CD4-positive, alpha-beta T cell (primary cell): ENCODE results near the gene CTNNA3. TPM values are rescaled to one million over a fixed set of nuclear protein-coding genes. Genes with fewer than 3 reads are reported as not detected.

ENCODE experiments used
- ATAC-seq: fragments of 200-7000 bp; cut with Tn5 transposase; one replicate; pipeline ENCODE4 v1.10.0; 2022; ENCODE audit warnings: mild to moderate bottlenecking; ENCODE audit not compliant: poor library complexity
- CTCF ChIA-PET: fragments of 350-600 bp; sonication (Branson Sonifier 250); formaldehyde crosslinking; loops from one replicate; lab custom pipeline; 2021; ENCODE audit warnings: antibody characterized with exemption, inconsistent platforms; lab: Charles Lee
- POLR2A ChIA-PET: fragments of 350-600 bp; sonication (Branson Sonifier 250); formaldehyde crosslinking; loops from one replicate; lab custom pipeline; 2021; ENCODE audit warnings: antibody characterized with exemption, inconsistent platforms; lab: Charles Lee
- DNase-seq, 14 experiments: peaks; one replicate each; pipeline ENCODE4 v3.0.0-alpha.2; 2013 to 2020; ENCODE audit warnings: mixed read lengths in 2 of 14
- H3K27ac ChIP-seq, 2 donors: one replicate each; pipeline versions ENCODE4 v1.5.1 to v1.7.0; 2013; ENCODE audit warnings: low read length in 2 of 2, low read depth in 1 of 2, mild to moderate bottlenecking in 1 of 2
- H3K27me3 ChIP-seq, 2 experiments: 1 replicate in 1 of 2; 2 replicates in 1 of 2; pipeline versions ENCODE4 v1.6.1 to v1.7.0; 2013; ENCODE audit warnings: low read length in 2 of 2, control low read depth in 1 of 2, mild to moderate bottlenecking in 1 of 2, moderate library complexity in 1 of 2; ENCODE audit not compliant: insufficient read depth in 2 of 2, control insufficient read depth in 1 of 2
- H3K36me3 ChIP-seq: one replicate; pipeline ENCODE4 v1.6.1; 2013; ENCODE audit warnings: low read length, control low read depth; ENCODE audit not compliant: insufficient read depth
- H3K4me1 ChIP-seq: one replicate; pipeline ENCODE4 v1.6.1; 2013; ENCODE audit warnings: low read length, control low read depth; ENCODE audit not compliant: insufficient read depth
- H3K4me3 ChIP-seq: one replicate; pipeline ENCODE4 v1.5.1; 2013; ENCODE audit warnings: mild to moderate bottlenecking, low read length, moderate library complexity
- H3K9me3 ChIP-seq, 2 experiments: 1 replicate in 1 of 2; 2 replicates in 1 of 2; pipeline versions ENCODE4 v1.6.1 to v1.7.0; 2013; ENCODE audit warnings: low read length in 2 of 2, mild to moderate bottlenecking in 2 of 2, control low read depth in 1 of 2, moderate library complexity in 1 of 2; ENCODE audit not compliant: control insufficient read depth in 1 of 2, insufficient read depth in 1 of 2
- H3K27ac Mint-ChIP-seq: one replicate; pipeline ENCODE4 v1.8.0; 2020; ENCODE audit warnings: mixed read lengths
- H3K27me3 Mint-ChIP-seq: one replicate; pipeline ENCODE4 v1.8.0; 2021; ENCODE audit warnings: mixed read lengths
- H3K36me3 Mint-ChIP-seq: one replicate; pipeline ENCODE4 v1.8.0; 2021; ENCODE audit warnings: low read depth, mixed read lengths
- H3K4me1 Mint-ChIP-seq: one replicate; pipeline ENCODE4 v1.8.0; 2021; ENCODE audit warnings: low read depth, mixed read lengths
- H3K4me3 Mint-ChIP-seq: one replicate; pipeline ENCODE4 v1.8.0; 2020; ENCODE audit warnings: mild to moderate bottlenecking, mixed read lengths
- H3K9me3 Mint-ChIP-seq: one replicate; pipeline ENCODE4 v1.8.0; 2020; ENCODE audit warnings: mixed read lengths
- intact Hi-C, 2 experiments: fragments of 100-400 bp; cut with DNase I in 1 of 2; cut with micrococcal nuclease in 1 of 2; formaldehyde crosslinking; loops; one replicate each; pipeline versions ENCODE4 v1.15.1 to v1.9.0; 2023 to 2025; cut with DNase I, micrococcal nuclease
- total RNA-seq, 174 experiments: library from RNA in 2 of 174; stranded (reverse) in 2 of 174; gene quantifications; one replicate each; pipeline ENCODE4 v1.2.3 and lab custom pipeline; 2021 to 2026
- TF ChIP-seq, protein P1 (sequence below): fragments of 200-600 bp; IDR thresholded peaks from one replicate; pipeline ENCODE4 v1.8.0; 2022; ENCODE audit warnings: antibody characterized with exemption, mild to moderate bottlenecking

CTNNA3 gene
- total RNA-seq, 2 experiments from 2014 or later = 0.80 TPM; not detected in 1

DNA sequence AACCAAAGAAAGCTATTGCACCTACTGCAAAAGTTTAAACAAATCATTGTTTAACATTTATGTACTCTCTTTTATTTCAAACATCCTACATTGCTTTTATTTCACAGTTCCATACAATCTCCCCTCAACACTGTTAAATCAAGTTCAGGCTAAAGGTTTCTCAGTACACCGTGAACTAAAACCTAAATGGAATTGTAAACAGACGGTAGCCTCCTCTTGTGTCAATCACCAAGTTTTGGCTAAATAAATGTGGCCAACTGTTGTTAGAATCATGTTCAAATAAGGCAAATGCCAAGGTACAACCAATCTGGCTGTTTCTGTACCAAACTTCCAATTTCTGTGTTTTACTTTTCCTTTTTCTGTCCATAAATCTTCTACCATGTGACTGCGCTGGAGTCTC is 1493.9 kb downstream of the CTNNA3 start:
- POLR2A ChIA-PET = no interaction called here
- no peaks in the 10 kb centered on the region for H3K9me3 ChIP-seq
- H3K4me3 ChIP-seq = no peak overlapping the region
- H3K27ac Mint-ChIP-seq = no peak overlapping the region
- H3K36me3 Mint-ChIP-seq = no peaks in the 10 kb centered on the region
- ATAC-seq = no peak
- no peak for DNase-seq
- H3K27ac ChIP-seq = no peak overlapping the region
- H3K27me3 ChIP-seq = no peaks in the 10 kb centered on the region
- TF ChIP-seq, protein P1, sequence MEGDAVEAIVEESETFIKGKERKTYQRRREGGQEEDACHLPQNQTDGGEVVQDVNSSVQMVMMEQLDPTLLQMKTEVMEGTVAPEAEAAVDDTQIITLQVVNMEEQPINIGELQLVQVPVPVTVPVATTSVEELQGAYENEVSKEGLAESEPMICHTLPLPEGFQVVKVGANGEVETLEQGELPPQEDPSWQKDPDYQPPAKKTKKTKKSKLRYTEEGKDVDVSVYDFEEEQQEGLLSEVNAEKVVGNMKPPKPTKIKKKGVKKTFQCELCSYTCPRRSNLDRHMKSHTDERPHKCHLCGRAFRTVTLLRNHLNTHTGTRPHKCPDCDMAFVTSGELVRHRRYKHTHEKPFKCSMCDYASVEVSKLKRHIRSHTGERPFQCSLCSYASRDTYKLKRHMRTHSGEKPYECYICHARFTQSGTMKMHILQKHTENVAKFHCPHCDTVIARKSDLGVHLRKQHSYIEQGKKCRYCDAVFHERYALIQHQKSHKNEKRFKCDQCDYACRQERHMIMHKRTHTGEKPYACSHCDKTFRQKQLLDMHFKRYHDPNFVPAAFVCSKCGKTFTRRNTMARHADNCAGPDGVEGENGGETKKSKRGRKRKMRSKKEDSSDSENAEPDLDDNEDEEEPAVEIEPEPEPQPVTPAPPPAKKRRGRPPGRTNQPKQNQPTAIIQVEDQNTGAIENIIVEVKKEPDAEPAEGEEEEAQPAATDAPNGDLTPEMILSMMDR = no peak
- no peaks in the 10 kb centered on the region for H3K4me1 ChIP-seq
- H3K27me3 Mint-ChIP-seq = no peaks in the 10 kb centered on the region
- CTCF ChIA-PET = no interaction called here
- intact Hi-C loops = no loop called here
- H3K4me3 Mint-ChIP-seq = no peak overlapping the region
- no peaks in the 10 kb centered on the region for H3K36me3 ChIP-seq
- no peaks in the 10 kb centered on the region for H3K9me3 Mint-ChIP-seq
- no peaks in the 10 kb centered on the region for H3K4me1 Mint-ChIP-seq

GRCh38 chr10:66192162-66192831 is 1503.7 kb downstream of the CTNNA3 start:
- Mint-ChIP-seq H3K27me3 (no peaks in the 10 kb centered on the region), H3K4me3 (no peak overlapping the region), H3K27ac (no peak overlapping the region), H3K9me3 (no peaks in the 10 kb centered on the region), H3K36me3 (no peaks in the 10 kb centered on the region), H3K4me1 (no peaks in the 10 kb centered on the region)
- H3K9me3 ChIP-seq = no peaks in the 10 kb centered on the region
- H3K4me1 ChIP-seq = no peaks in the 10 kb centered on the region
- no peak overlapping the region for H3K4me3 ChIP-seq
- ATAC-seq = no peak
- intact Hi-C loops = no loop called here
- ChIA-PET POLR2A (no interaction called here), CTCF (no interaction called here)
- H3K27ac ChIP-seq = no peak overlapping the region
- no peaks in the 10 kb centered on the region for H3K36me3 ChIP-seq
- no peak for DNase-seq
- H3K27me3 ChIP-seq = no peaks in the 10 kb centered on the region
- TF ChIP-seq, protein P1 = no peak

- Histone ChIP-seq H3K36me3 (no peaks in the 10 kb centered on the region), H3K27me3 (no peaks in the 10 kb centered on the region), H3K4me1 (no peaks in the 10 kb centered on the region), H3K9me3 (no peaks in the 10 kb centered on the region), H3K27ac (no peak overlapping the region), H3K4me3 (no peak overlapping the region)
- no peak for DNase-seq
- ChIA-PET CTCF (no interaction called here), POLR2A (no interaction called here)
- Mint-ChIP-seq H3K27me3 (no peaks in the 10 kb centered on the region), H3K9me3 (no peaks in the 10 kb centered on the region), H3K36me3 (no peaks in the 10 kb centered on the region), H3K27ac (no peak overlapping the region), H3K4me3 (no peak overlapping the region), H3K4me1 (no peaks in the 10 kb centered on the region)
- intact Hi-C loops = no loop called here
- ATAC-seq = no peak
- TF ChIP-seq, protein P1 = no peak
These were observed 1505.6 kb downstream of the CTNNA3 start for GRCh38 chr10:66190413-66190812.
